GM18867 (cell line): ENCODE results near the gene KCNMB2.

Experiments used
- ATAC-seq: cut with Tn5 transposase; IDR thresholded peaks from one replicate; pipeline ENCODE4 v1.9.1; 2021; ENCODE audit warnings: mild to moderate bottlenecking, moderate library complexity; ENCODE audit not compliant: unreplicated experiment

The KCNMB2 gene

DNA sequence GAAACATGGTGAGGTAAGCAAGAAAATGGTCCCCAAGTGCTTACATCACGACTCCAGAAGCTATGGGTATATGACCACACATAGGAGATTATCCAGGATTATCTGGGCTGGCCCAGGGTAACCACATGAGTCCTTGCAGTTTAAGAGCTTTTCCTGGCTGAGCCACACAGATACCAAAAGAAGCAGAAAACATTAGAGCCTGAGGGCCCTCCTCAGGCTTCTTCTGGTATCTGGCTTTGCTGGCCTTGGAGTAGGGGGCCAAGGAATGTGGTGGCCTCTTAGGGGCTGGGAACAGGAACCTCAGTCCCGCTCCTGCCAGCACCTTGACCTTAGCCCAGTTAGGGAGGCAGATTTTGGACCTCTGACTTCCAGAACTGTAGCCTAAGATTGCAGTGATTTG lies 259.1 kb downstream of the KCNMB2 start:
- ATAC-seq, result no peak

DNA sequence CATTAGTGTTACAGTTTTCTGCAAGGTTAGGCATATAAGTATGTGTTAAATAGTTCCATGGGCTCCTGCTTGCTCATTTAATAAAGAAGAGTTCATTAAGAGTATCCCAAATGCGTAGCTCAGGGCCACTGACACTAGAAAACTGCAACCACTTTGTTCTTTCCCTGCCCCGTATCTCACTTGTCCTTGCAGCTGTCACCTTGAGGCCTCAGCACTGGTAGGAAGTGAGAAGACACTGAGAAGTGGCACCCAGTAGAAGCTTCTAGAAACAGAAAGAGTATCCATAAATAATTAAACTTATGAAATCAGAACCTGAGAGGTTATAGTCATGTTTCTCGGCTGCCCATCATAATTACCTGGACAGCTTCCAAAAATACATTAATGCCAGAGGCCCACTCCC lies 266.0 kb downstream of the KCNMB2 start:
- peak; percentile 76 for ATAC-seq

- ATAC-seq, result no peak
These were observed 266.9 kb downstream of the KCNMB2 start for GRCh38 chr3:178802993-178803693.

DNA sequence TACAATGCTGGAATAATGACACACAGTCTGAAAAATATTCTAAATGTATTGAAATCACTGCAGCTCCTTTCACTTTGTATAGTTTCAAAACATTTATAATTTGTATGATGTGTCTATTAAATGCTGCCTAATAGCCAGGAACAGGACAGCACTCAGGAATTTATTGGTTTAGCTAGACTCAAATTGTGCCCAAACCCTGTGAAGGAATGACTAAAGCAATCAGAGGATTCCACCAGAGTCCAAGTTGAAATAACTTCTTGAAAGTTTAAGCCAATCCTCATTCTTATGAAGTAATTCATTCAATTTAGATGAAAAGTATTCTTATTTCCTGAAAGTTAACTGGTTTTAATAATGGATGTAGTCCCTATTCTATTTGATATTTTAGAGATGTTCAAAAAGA lies 268.4 kb downstream of the KCNMB2 start:
- no peak for ATAC-seq

DNA sequence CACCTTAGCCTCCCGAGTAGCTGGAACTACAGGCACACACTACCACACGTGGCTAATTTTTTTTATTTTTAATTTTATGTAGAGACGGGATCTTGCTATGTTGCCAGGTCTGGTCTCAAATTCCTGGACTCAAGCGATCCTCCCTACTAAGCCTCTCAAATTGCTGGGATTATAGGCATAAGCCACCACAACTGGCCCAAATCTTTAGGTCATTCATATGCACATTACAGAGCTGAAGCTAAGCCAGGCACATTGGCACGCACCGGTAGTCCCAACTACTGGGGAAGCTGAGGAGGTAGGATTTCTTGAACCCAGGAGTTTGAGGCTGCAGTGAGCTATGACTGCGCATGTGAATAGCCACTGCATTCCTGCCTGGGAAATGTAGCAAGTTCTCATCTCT lies 269.5 kb downstream of the KCNMB2 start:
- no peak for ATAC-seq

DNA sequence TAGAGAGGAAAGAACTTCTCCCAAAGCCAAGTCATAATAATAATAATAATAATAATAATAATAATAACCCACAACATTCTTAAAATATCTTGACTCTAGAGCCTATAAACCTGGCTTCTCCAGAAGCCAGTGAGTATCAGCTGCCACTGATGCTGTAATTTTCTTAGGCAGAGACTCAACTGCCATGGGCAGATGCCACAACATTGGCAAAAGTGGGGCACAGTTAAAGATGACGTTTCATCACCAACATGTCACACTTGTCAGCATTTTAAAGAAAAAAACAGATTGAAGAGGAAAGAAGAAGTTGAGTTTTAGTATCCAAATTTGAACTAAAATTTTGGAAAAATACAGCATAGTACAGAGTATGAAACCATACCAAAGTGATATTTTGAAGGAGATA lies 270.4 kb downstream of the KCNMB2 start:
- ATAC-seq, result no peak

GRCh38 chr3:178807694-178808093 lies 271.5 kb downstream of the KCNMB2 start:
- ATAC-seq, result no peak

GRCh38 chr3:178808748-178809147 lies 272.5 kb downstream of the KCNMB2 start:
- no peak for ATAC-seq

GRCh38 chr3:178810181-178810580 lies 273.9 kb downstream of the KCNMB2 start:
- no peak for ATAC-seq

DNA sequence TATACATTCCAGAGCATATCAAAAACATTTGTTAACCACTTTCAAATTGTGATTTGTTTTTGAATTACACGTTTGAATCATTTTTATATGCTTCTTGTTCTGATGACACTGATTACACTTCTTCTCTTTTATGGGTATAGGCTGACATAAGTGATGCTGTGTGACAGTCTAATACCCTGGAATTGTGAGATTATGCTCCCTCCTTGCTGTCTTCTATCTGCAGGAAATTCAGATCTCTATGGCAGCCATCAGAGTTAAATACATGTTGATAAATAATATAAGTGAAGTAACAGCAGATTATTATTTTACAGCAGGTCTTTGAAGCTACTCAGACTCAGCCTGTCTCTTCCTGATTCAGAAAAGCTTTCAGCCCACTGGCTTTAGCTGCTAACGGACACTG lies 286.5 kb downstream of the KCNMB2 start:
- no peak for ATAC-seq

DNA sequence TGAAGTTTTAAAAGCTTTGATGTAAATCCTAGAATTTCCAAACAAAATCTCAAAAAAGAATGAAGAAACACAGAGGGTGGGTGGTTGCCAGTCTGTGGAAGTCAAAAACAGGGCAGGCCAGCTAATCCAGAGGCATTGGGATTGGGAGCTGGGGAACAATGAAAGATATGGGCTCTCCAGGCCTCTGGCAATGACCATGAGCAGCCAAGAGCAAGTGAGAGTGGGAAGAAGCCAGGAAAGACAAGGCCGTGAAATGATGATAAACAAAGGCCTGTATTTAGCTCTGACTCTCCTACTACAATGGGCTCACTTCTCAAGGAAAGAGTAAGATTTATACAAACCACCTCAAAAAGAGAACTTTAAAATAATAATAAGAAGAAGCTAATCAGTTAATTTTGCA lies 286.9 kb downstream of the KCNMB2 start:
- ATAC-seq, result no peak

DNA sequence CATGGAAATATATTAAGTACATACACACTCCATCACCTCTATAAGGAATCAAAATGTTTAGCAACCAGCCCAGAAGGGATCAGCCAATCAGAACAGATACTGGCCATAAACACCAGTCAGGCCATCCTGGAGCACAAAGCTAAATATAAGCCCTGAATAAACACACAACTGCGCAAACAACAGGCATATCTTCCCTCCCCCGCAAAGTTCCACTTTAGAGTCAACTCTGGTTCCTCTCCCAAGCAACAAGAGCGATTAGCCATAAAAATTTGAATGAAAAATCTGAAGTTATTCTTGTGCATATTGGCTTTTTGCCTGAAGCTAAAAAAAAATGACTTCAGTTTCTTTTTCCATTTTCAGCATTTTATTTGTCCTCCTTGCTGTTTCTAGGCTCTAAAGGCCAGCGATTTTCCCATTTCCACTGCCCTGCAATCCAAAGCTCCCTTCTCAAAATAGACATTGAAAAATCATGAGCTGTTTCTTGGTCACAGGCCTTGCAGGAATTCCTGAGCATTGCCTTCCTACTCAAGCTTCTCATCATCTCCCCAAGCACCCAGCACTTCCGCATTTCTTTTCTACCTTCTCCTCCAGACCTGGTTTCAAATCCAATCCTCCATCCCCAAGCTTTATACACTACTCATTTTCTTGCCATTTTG lies 287.5 kb downstream of the KCNMB2 start:
- no peak for ATAC-seq

- ATAC-seq, result peak; percentile 81
These were observed 290.3 kb downstream of the KCNMB2 start for GRCh38 chr3:178826435-178827123.

- ATAC-seq, result no peak
These were observed 291.1 kb downstream of the KCNMB2 start for GRCh38 chr3:178827285-178827856.

- no peak for ATAC-seq
These were observed 297.5 kb downstream of the KCNMB2 start for GRCh38 chr3:178833695-178834094.

DNA sequence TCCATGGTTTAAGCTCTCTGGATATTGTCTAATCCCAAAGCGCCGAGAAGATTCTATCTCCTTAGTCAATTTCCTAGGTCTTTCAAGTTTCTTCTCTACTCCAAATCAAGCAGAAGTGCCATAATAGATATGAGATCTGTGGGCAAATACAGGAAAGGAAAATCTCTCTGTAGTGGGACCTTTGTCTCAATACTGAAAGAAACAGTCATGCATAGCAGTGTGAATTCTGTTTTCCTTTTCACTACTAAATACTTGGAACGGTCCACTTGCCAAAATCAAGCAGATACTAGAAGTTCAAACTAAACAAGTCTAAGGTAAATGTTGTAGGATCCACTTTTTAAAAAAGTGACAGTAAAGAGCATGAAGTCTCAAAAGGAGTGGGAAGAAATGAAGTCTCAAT lies 298.8 kb downstream of the KCNMB2 start:
- ATAC-seq, result peak; percentile 72

- no peak for ATAC-seq
These were observed 301.3 kb downstream of the KCNMB2 start for GRCh38 chr3:178837512-178837911.

- ATAC-seq, result no peak
These were observed 304.4 kb downstream of the KCNMB2 start for GRCh38 chr3:178840586-178840985.

GRCh38 chr3:178841011-178841410 lies 304.8 kb downstream of the KCNMB2 start:
- ATAC-seq, result no peak

- ATAC-seq, result no peak
These were observed 308.7 kb downstream of the KCNMB2 start for GRCh38 chr3:178844916-178845315.

GRCh38 chr3:178845420-178846118 lies 309.3 kb downstream of the KCNMB2 start:
- ATAC-seq, result no peak
